ENCODE data around the gene METTL8.
"Not testable (repeated sequence)": the region's sequence is repeated elsewhere in the genome, so short reads cannot be mapped to it uniquely, and the experiment has no call there.

METTL8 gene

GRCh38 chr2:171422710-171423495 is 10.9 kb downstream of the METTL8 start:
- DNase-seq = not testable (repeated sequence)

GRCh38 chr2:171420728-171421563 is 12.8 kb downstream of the METTL8 start:
- DNase-seq = no peak

- no peak for DNase-seq
These were observed 14.5 kb downstream of the METTL8 start for GRCh38 chr2:171419333-171419732.

GRCh38 chr2:171416009-171416926 is 17.5 kb downstream of the METTL8 start:
- DNase-seq = peak; percentile 80

GRCh38 chr2:171414645-171415044 is 19.1 kb downstream of the METTL8 start:
- not testable (repeated sequence) for DNase-seq

- no peak for DNase-seq
These were observed 21.1 kb downstream of the METTL8 start for GRCh38 chr2:171412571-171413175.

- no peak for DNase-seq
These were observed 21.9 kb downstream of the METTL8 start for GRCh38 chr2:171411791-171412483.

GRCh38 chr2:171411214-171411613 is 22.6 kb downstream of the METTL8 start:
- DNase-seq = no peak

- no peak for DNase-seq
These were observed 23.2 kb downstream of the METTL8 start for GRCh38 chr2:171410624-171411023.

- DNase-seq = no peak
These were observed 23.7 kb downstream of the METTL8 start for GRCh38 chr2:171410101-171410500.

- no peak for DNase-seq
These were observed 24.3 kb downstream of the METTL8 start for GRCh38 chr2:171409436-171409971.

GRCh38 chr2:171407676-171408044 is 26.1 kb downstream of the METTL8 start:
- no peak for DNase-seq

- no peak for DNase-seq
These were observed 26.6 kb downstream of the METTL8 start for GRCh38 chr2:171407030-171407675.

- DNase-seq = no peak
These were observed 27.7 kb downstream of the METTL8 start for GRCh38 chr2:171406044-171406443.

GRCh38 chr2:171405546-171405945 is 28.2 kb downstream of the METTL8 start:
- DNase-seq = no peak

GRCh38 chr2:171404719-171405118 is 29.1 kb downstream of the METTL8 start:
- no peak for DNase-seq

GRCh38 chr2:171404261-171404660 is 29.5 kb downstream of the METTL8 start:
- DNase-seq = no peak

GRCh38 chr2:171402906-171403580 is 30.7 kb downstream of the METTL8 start:
- DNase-seq = no peak

GRCh38 chr2:171401947-171402346 is 31.8 kb downstream of the METTL8 start:
- DNase-seq = no peak

- no peak for DNase-seq
These were observed 33.4 kb downstream of the METTL8 start for GRCh38 chr2:171400395-171400794.

- no peak for DNase-seq
These were observed 34.5 kb downstream of the METTL8 start for GRCh38 chr2:171399292-171399691.

Measured in activated CD8-positive, alpha-beta memory T cell treated with anti-CD3 and anti-CD28 coated beads, Interleukin-2, amount 50 U/mL, for 48 hours (primary cell).